K562 (cell line): ENCODE results near the gene PIGL. TPM values are rescaled to one million over a fixed set of nuclear protein-coding genes. Genes with fewer than 3 reads are reported as not detected.

Experiments used
- ATAC-seq: fragments of 200-7000 bp; cut with Tn5 transposase; 3 replicates; pipeline ENCODE4 v1.9.1; 2020; ENCODE audit warnings: moderate library complexity
- BruUV-seq: library from RNA; stranded (reverse); fragments of 400-500 nt; replicated peaks from 2 replicates; lab custom pipeline; 2021; lab: Mats Ljungman, UMichigan
- CTCF ChIA-PET: fragments of 300-600 bp; formaldehyde crosslinking; extraction: SDS; loops from one replicate; lab custom pipeline; 2021; ENCODE audit warnings: low intra/inter-chr PET ratio; lab: Yijun Ruan, JAX
- POLR2A ChIA-PET: fragments of 300-600, 350-650 bp; sonication (Branson Sonifier 250); formaldehyde crosslinking; extraction: SDS; loops from one replicate; lab custom pipeline; 2021; ENCODE audit warnings: antibody characterized with exemption, inconsistent platforms; lab: Yijun Ruan, JAX
- DNase-seq, 4 experiments: peaks; one replicate each; pipeline versions ENCODE4 v3.0.0 to v3.0.0-alpha.2; 2011 to 2018; ENCODE audit warnings: low spot score in 3 of 4, mixed read lengths in 3 of 4; ENCODE audit errors: extremely low read depth in 1 of 4
- FAIRE-seq: peaks from 2 replicates; lab custom pipeline; 2011; peaks lifted over from hg19 to GRCh38; lab: Jason Lieb, UNC
- H2AFZ ChIP-seq: 2 replicates; pipeline ENCODE4 v1.6.0; 2011; ENCODE audit warnings: low read depth, low read length, control low read depth, inconsistent platforms
- H3K27ac ChIP-seq: fragments of 200-600 bp; 3 replicates; pipeline ENCODE4 v1.8.0; 2011; ENCODE audit warnings: low read depth, mild to moderate bottlenecking, control low read depth, inconsistent platforms, low read length, moderate library complexity, mixed read lengths; ENCODE audit errors: extremely low read depth
- H3K27me3 ChIP-seq, 2 experiments: fragments of 300-600 bp in 1 of 2; 2 replicates in 1 of 2; 3 replicates in 1 of 2; pipeline versions ENCODE4 v1.6.0 to v1.8.0; 2011; ENCODE audit warnings: inconsistent platforms in 2 of 2, low read length in 2 of 2, mild to moderate bottlenecking in 1 of 2, mixed read lengths in 1 of 2, moderate library complexity in 1 of 2; ENCODE audit not compliant: control insufficient read depth in 2 of 2, insufficient read depth in 2 of 2
- H3K36me3 ChIP-seq: fragments of 300-600 bp; 3 replicates; pipeline ENCODE4 v1.8.0; 2011; ENCODE audit warnings: mild to moderate bottlenecking, low read length, inconsistent platforms; ENCODE audit not compliant: control insufficient read depth, insufficient read depth
- H3K4me1 ChIP-seq, 2 experiments: fragments of 200-600 bp in 1 of 2; replicated peaks in 1 of 2; 2 replicates in 1 of 2; 3 replicates in 1 of 2; pipeline versions ENCODE4 v1.5.1 to v1.8.0; 2011; ENCODE audit warnings: inconsistent platforms in 2 of 2, low read length in 2 of 2, mild to moderate bottlenecking in 1 of 2, mixed read lengths in 1 of 2, moderate library complexity in 1 of 2; ENCODE audit not compliant: control insufficient read depth in 2 of 2, insufficient read depth in 2 of 2
- H3K4me2 ChIP-seq: 2 replicates; pipeline ENCODE4 v1.6.1; 2011; ENCODE audit warnings: low read length, control low read depth, inconsistent platforms, mixed read lengths; ENCODE audit not compliant: insufficient read depth
- H3K4me3 ChIP-seq: fragments of 200-600 bp; sonication (generic), shearing (Covaris generic); 2 replicates; pipeline ENCODE4 v1.5.1; 2016; ENCODE audit warnings: control low read depth, inconsistent platforms
- H3K79me2 ChIP-seq: fragments of 200-600 bp; 3 replicates; pipeline ENCODE4 v1.8.0; 2011; ENCODE audit warnings: low read length, inconsistent platforms; ENCODE audit not compliant: control insufficient read depth, insufficient read depth
- H3K9ac ChIP-seq, 2 experiments: 2 replicates each; pipeline versions ENCODE4 v1.6.0 to v1.6.1; 2011; ENCODE audit warnings: low read depth in 2 of 2, low read length in 2 of 2, control low read depth in 1 of 2, inconsistent platforms in 1 of 2, mild to moderate bottlenecking in 1 of 2, mixed read lengths in 1 of 2; ENCODE audit not compliant: insufficient read depth in 1 of 2
- H3K9me1 ChIP-seq: one replicate; pipeline ENCODE4 v1.6.0; 2011; ENCODE audit warnings: inconsistent platforms, mild to moderate bottlenecking, low read length, moderate library complexity; ENCODE audit not compliant: control insufficient read depth, insufficient read depth
- H3K9me3 ChIP-seq: replicated peaks from 2 replicates; pipeline ENCODE4 v1.5.1; 2011; ENCODE audit warnings: low read depth, low read length, inconsistent platforms; ENCODE audit not compliant: control insufficient read depth, insufficient read depth
- H4K20me1 ChIP-seq: replicated peaks from 2 replicates; pipeline ENCODE4 v1.6.1; 2011; ENCODE audit warnings: low read length, inconsistent platforms, mixed read lengths; ENCODE audit not compliant: control insufficient read depth, insufficient read depth
- DACH1 ChIP-seq: fragments of 450-650 bp; IDR thresholded peaks from 2 replicates; pipeline ENCODE4 v1.6.1; 2018; ENCODE audit not compliant: partially characterized antibody
- EGR1 ChIP-seq: fragments of 450-650 bp; conservative IDR thresholded peaks from 2 replicates; pipeline ENCODE4 v1.6.1; 2017; ENCODE audit warnings: mild to moderate bottlenecking
- ETS1 ChIP-seq: conservative IDR thresholded peaks from 2 replicates; pipeline ENCODE4 v1.6.1; 2011; ENCODE audit warnings: low read depth, mild to moderate bottlenecking, low read length; ENCODE audit not compliant: control insufficient read depth
- GTF3C2 ChIP-seq: IDR thresholded peaks from 3 replicates; pipeline ENCODE4 v1.6.1; 2011; ENCODE audit warnings: borderline replicate concordance, mild to moderate bottlenecking, moderate library complexity; ENCODE audit not compliant: insufficient read length; ENCODE audit errors: extremely low read depth
- L3MBTL2 ChIP-seq: fragments of 450-650 bp; IDR thresholded peaks from 2 replicates; pipeline ENCODE4 v1.6.1; 2016; ENCODE audit warnings: mild to moderate bottlenecking, moderate library complexity
- MCM7 ChIP-seq, 2 experiments: fragments of 450-650 bp; IDR thresholded peaks; 2 replicates each; pipeline ENCODE4 v1.6.1; 2016 to 2018
- NFATC3 ChIP-seq: fragments of 450-650 bp; IDR thresholded peaks from 2 replicates; pipeline ENCODE4 v1.6.1; 2017; ENCODE audit warnings: mild to moderate bottlenecking
- NFRKB ChIP-seq: fragments of 450-650 bp; IDR thresholded peaks from 2 replicates; pipeline ENCODE4 v1.6.1; 2016; ENCODE audit warnings: low read depth
- RBFOX2 ChIP-seq: fragments of 200-400 bp; formaldehyde crosslinking; IDR thresholded peaks from 2 replicates; pipeline ENCODE4 v1.6.1; 2017; ENCODE audit warnings: low read depth, mild to moderate bottlenecking, low read length, moderate library complexity
- U2AF2 ChIP-seq: fragments of 200-400 bp; formaldehyde crosslinking; optimal IDR thresholded peaks from 2 replicates; pipeline ENCODE3; 2017; ENCODE audit warnings: low read depth, mild to moderate bottlenecking, low read length
- ZBTB33 ChIP-seq: sonication (generic); formaldehyde crosslinking; IDR thresholded peaks from 2 replicates; pipeline ENCODE4 v1.8.1; 2023; ENCODE audit warnings: mild to moderate bottlenecking, missing genetic modification reagents
- ZFP1 ChIP-seq: fragments of 450-650 bp; formaldehyde crosslinking; IDR thresholded peaks from 2 replicates; pipeline ENCODE4 v1.4.0; 2020; ENCODE audit warnings: mild to moderate bottlenecking, mixed read lengths
- ZNF408 ChIP-seq: fragments of 250-450 bp; sonication (Bioruptor Pico); IDR thresholded peaks from 2 replicates; pipeline ENCODE4 v1.4.0; 2020; ENCODE audit warnings: low read depth, mild to moderate bottlenecking, moderate library complexity
- ZNF436 ChIP-seq: fragments of 250-450, 450-650 bp; sonication (Bioruptor Pico); formaldehyde crosslinking; IDR thresholded peaks from 2 replicates; pipeline ENCODE4 v1.7.0; 2020; ENCODE audit warnings: mild to moderate bottlenecking
- WGBS: fragments of 100-300 bp; shearing (Covaris generic); methylation state at CpG from one replicate; pipeline ENCODE4 v1.1.6; 2016; ENCODE audit warnings: low coverage, mixed read lengths; ENCODE audit not compliant: insufficient coverage; ENCODE audit errors: missing lambda C conversion rate; 5-methylcytosine and 5-hydroxymethylcytosine counted together
- in situ Hi-C: fragments of 300-500 bp; cut with MboI; formaldehyde crosslinking; loops from 4 replicates; pipeline ENCODE4 v1.15.0; 2018; ENCODE audit warnings: inconsistent platforms, mixed read lengths
- intact Hi-C: fragments of 100-400 bp; cut with micrococcal nuclease; formaldehyde crosslinking; loops from 2 replicates; pipeline ENCODE4 v1.14.2; 2022
- polyA plus RNA-seq, 8 experiments: library from polyadenylated mRNA; depleted of rRNA in 4 of 8; stranded (reverse) in 5 of 8; unstranded in 3 of 8; fragments of >200 nt; fragmentation: Nextera tagmentation in 2 of 8; fragmentation: Illumina TruSeq in 1 of 8; extraction: Ambion mirVana in 2 of 8; extraction: Trizol in 1 of 8; gene quantifications; 2 replicates each; pipeline versions ENCODE4 v1.2.1 to v1.2.3, GENCODE V29; 2011 to 2014; ENCODE audit warnings: inconsistent platforms in 1 of 8, missing spikeins in 1 of 8
- total RNA-seq, 7 experiments: library from RNA; depleted of rRNA in 6 of 7; stranded (reverse); fragments of >200 nt in 6 of 7; fragmentation: Illumina TruSeq in 2 of 7; extraction: Trizol in 2 of 7; gene quantifications; 2 replicates each; pipeline versions ENCODE4 v1.2.1 to v1.2.3, GENCODE V29; 2011 to 2021; ENCODE audit warnings: low replicate concordance in 1 of 7

PIGL gene
- total and polyA plus RNA-seq, 9 of the 15 experiments (the other 6 are each of a cell fraction or from before 2014, with no cell fraction given) = 19.9 to 55.3 (median 29.6) TPM

GRCh38 chr17:16222406-16222805 lies 5.4 kb downstream of the PIGL start:
- intact Hi-C loops = no loop called here
- H2AFZ ChIP-seq = no peak overlapping the region
- ChIA-PET POLR2A (no interaction called here), CTCF (no interaction called here)
- TF ChIP-seq NFATC3 (no peak), GTF3C2 (no peak), U2AF2 (no peak), EGR1 (no peak), NFRKB (no peak), ZFP1 (no peak), DACH1 (no peak), MCM7 (IDR thresholded peaks at IDR 0.05) (no peak), ZBTB33 (CRISPR knock-in tag) (no peak), ZNF436 (no peak), ZNF408 (CRISPR knock-in tag) (no peak), RBFOX2 (no peak), ETS1 (no peak), L3MBTL2 (no peak)
- ATAC-seq (no peak), FAIRE-seq (no peak), DNase-seq (no peak)
- H3K36me3 ChIP-seq = peaks cover 19% of the 10 kb centered on the region; the same call in 2 of the 3 replicates
- BruUV-seq = no TSS peak
- 80% methylated on average over 1 of the region's 3 CpGs for WGBS
- H3K4me1 ChIP-seq = peaks cover 0 to 4% of the 10 kb centered on the region in 2 experiments; a peak in 3 of 5 replicates
- no peaks in the 10 kb centered on the region for H4K20me1 ChIP-seq
- no peaks in the 10 kb centered on the region for H3K27me3 ChIP-seq
- H3K79me2 ChIP-seq = peaks cover 41% of the 10 kb centered on the region
- no peaks in the 10 kb centered on the region for H3K9me3 ChIP-seq
- no peaks in the 10 kb centered on the region for H3K9me1 ChIP-seq
- no peak overlapping the region for H3K4me2 ChIP-seq
- in situ Hi-C loops = no loop called here
- H3K27ac ChIP-seq = no peak overlapping the region
- H3K9ac ChIP-seq = no peak overlapping the region
- no peak overlapping the region for H3K4me3 ChIP-seq
